Keratinocyte (primary cell): ENCODE results near the gene PLSCR4. TPM values are rescaled to one million over a fixed set of nuclear protein-coding genes. Genes with fewer than 3 reads are reported as not detected.

Experiments
- DNase-seq: peaks from one replicate; pipeline ENCODE4 v3.0.0-alpha.2; 2011; ENCODE audit warnings: low read depth, missing footprints, low spot score
- FAIRE-seq: peaks from 2 replicates; lab custom pipeline; 2011; peaks lifted over from hg19 to GRCh38; lab: Jason Lieb, UNC
- H2AFZ ChIP-seq: 2 replicates; pipeline ENCODE4 v1.6.0; 2012; ENCODE audit warnings: low read length, control low read depth, inconsistent platforms; ENCODE audit not compliant: control insufficient read depth
- H3K27ac ChIP-seq: 2 replicates; pipeline ENCODE4 v1.5.1; 2011; ENCODE audit warnings: low read length; ENCODE audit not compliant: control insufficient read depth, insufficient read depth
- H3K27me3 ChIP-seq: 3 replicates; pipeline ENCODE4 v1.6.0; 2011; ENCODE audit warnings: low read length; ENCODE audit not compliant: control insufficient read depth, insufficient read depth; ENCODE audit errors: extremely low read depth
- H3K36me3 ChIP-seq, 2 experiments: 2 replicates in 1 of 2; 3 replicates in 1 of 2; pipeline ENCODE4 v1.5.1; 2011; ENCODE audit warnings: low read length in 2 of 2, mild to moderate bottlenecking in 1 of 2; ENCODE audit not compliant: control insufficient read depth in 2 of 2, insufficient read depth in 2 of 2; ENCODE audit errors: extremely low read depth in 1 of 2
- H3K4me1 ChIP-seq: 3 replicates; pipeline ENCODE4 v1.5.1; 2011; ENCODE audit warnings: low read length; ENCODE audit not compliant: control insufficient read depth, insufficient read depth; ENCODE audit errors: extremely low read depth
- H3K4me2 ChIP-seq: 3 replicates; pipeline ENCODE4 v1.6.0; 2011; ENCODE audit warnings: low read depth, low read length; ENCODE audit not compliant: control insufficient read depth, insufficient read depth; ENCODE audit errors: extremely low read depth
- H3K4me3 ChIP-seq, 3 experiments: fragments of 200-600 bp in 1 of 3; sonication (generic) in 1 of 3; 2 replicates in 2 of 3; 3 replicates in 1 of 3; pipeline ENCODE4 v1.5.1; 2011 to 2016; ENCODE audit warnings: low read length in 3 of 3, mild to moderate bottlenecking in 3 of 3, control low read depth in 2 of 3, inconsistent platforms in 1 of 3, low read depth in 1 of 3, mixed read lengths in 1 of 3, mixed run types in 1 of 3, moderate library complexity in 1 of 3; ENCODE audit not compliant: control insufficient read depth in 2 of 3, insufficient read depth in 2 of 3; ENCODE audit errors: extremely low read depth in 1 of 3
- H3K79me2 ChIP-seq: 2 replicates; pipeline ENCODE4 v1.6.0; 2012; ENCODE audit warnings: low read length; ENCODE audit not compliant: control insufficient read depth, insufficient read depth
- H3K9ac ChIP-seq: 3 replicates; pipeline ENCODE4 v1.6.0; 2011; ENCODE audit warnings: low read length; ENCODE audit not compliant: control insufficient read depth, insufficient read depth; ENCODE audit errors: extremely low read depth
- H3K9me1 ChIP-seq: 3 replicates; pipeline ENCODE4 v1.6.0; 2011; ENCODE audit warnings: low read length; ENCODE audit not compliant: control insufficient read depth, insufficient read depth; ENCODE audit errors: extremely low read depth
- H3K9me3 ChIP-seq: 2 replicates; pipeline ENCODE4 v1.5.1; 2012; ENCODE audit warnings: low read depth, low read length; ENCODE audit not compliant: control insufficient read depth
- H4K20me1 ChIP-seq: 3 replicates; pipeline ENCODE4 v1.6.0; 2011; ENCODE audit warnings: low read length; ENCODE audit not compliant: control insufficient read depth, insufficient read depth; ENCODE audit errors: extremely low read depth
- EZH2 ChIP-seq: IDR thresholded peaks from one replicate; pipeline ENCODE4 v1.6.1; 2012; ENCODE audit warnings: inconsistent platforms, mild to moderate bottlenecking, low read length, moderate library complexity
- dilution Hi-C: fragments of 300-500 bp; cut with MboI; formaldehyde crosslinking; loops from one replicate; pipeline ENCODE4 v1.7.0; 2020; ENCODE audit warnings: low sequenced_read_pairs; ENCODE audit not compliant: extremely low pct_ligation_motif_present
- polyA plus RNA-seq, 5 experiments: library from polyadenylated mRNA; depleted of rRNA in 3 of 5; stranded (reverse) in 3 of 5; stranded (forward) in 1 of 5; unstranded in 1 of 5; fragments of >200 nt; gene quantifications; 1 replicate in 1 of 5; 2 replicates in 3 of 5; 3 replicates in 1 of 5; pipeline versions ENCODE4 v1.2.1 to v1.2.3, GENCODE V29; 2011 to 2012; ENCODE audit warnings: missing spikeins in 2 of 5, low read depth in 1 of 5, low replicate concordance in 1 of 5
- TF ChIP-seq, protein P1 (sequence below), 3 experiments: IDR thresholded peaks in 1 of 3; conservative IDR thresholded peaks in 1 of 3; optimal IDR thresholded peaks in 1 of 3; 2 replicates in 2 of 3; 3 replicates in 1 of 3; pipeline versions ENCODE3 to v1.5.1; 2011; ENCODE audit warnings: low read length in 3 of 3, mild to moderate bottlenecking in 3 of 3, moderate library complexity in 2 of 3, control low read depth in 1 of 3, inconsistent platforms in 1 of 3; ENCODE audit not compliant: insufficient read depth in 2 of 3; ENCODE audit errors: extremely low read depth in 1 of 3

The PLSCR4 gene
- polyA plus RNA-seq, 1 donor (not counting 4 experiments of a cell fraction or from before 2014, with no cell fraction given) = 1.5 TPM

DNA sequence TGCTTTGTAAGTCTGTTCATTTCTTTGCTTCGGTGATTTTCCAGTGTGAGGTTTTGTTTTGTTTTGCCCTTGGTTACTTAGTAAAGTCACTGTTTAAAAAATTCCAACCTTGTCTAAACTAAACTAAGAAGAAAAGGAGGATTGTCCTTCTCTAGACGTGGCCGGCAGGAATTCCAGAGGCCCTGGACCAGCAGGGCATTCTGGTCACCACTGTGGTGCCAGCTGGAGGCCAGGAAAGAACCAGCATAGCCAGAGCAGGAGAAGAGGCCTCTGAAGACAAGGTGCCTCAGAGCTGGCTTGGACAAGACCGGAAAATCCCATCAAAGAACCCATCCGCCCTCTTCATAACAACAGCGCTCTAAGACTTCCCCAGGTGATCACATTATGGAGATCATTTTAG lies 98.1 kb downstream of the PLSCR4 start:
- DNase-seq = no peak
- no peak overlapping the region for H3K27ac ChIP-seq

GRCh38 chr3:146148468-146148931 lies 102.4 kb downstream of the PLSCR4 start:
- H2AFZ ChIP-seq = no peak overlapping the region
- TF ChIP-seq, protein P1, sequence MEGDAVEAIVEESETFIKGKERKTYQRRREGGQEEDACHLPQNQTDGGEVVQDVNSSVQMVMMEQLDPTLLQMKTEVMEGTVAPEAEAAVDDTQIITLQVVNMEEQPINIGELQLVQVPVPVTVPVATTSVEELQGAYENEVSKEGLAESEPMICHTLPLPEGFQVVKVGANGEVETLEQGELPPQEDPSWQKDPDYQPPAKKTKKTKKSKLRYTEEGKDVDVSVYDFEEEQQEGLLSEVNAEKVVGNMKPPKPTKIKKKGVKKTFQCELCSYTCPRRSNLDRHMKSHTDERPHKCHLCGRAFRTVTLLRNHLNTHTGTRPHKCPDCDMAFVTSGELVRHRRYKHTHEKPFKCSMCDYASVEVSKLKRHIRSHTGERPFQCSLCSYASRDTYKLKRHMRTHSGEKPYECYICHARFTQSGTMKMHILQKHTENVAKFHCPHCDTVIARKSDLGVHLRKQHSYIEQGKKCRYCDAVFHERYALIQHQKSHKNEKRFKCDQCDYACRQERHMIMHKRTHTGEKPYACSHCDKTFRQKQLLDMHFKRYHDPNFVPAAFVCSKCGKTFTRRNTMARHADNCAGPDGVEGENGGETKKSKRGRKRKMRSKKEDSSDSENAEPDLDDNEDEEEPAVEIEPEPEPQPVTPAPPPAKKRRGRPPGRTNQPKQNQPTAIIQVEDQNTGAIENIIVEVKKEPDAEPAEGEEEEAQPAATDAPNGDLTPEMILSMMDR (optimal IDR thresholded peaks at IDR 0.05 in 1 of 3, IDR thresholded peaks at IDR 0.05 in 1 of 3, conservative IDR thresholded peaks at IDR 0.05 in 1 of 3; ENCODE audit: extremely low read depth in 1 of 3, insufficient read depth in 2 of 3, low read length in 3 of 3) = no peak
- TF ChIP-seq EZH2 = no peak
- no peaks in the 10 kb centered on the region for H3K36me3 ChIP-seq
- no peaks in the 10 kb centered on the region for H4K20me1 ChIP-seq
- H3K4me3 ChIP-seq = no peak overlapping the region
- no peak overlapping the region for H3K9ac ChIP-seq
- H3K4me1 ChIP-seq = no peaks in the 10 kb centered on the region
- no peak overlapping the region for H3K27ac ChIP-seq
- no peaks in the 10 kb centered on the region for H3K9me3 ChIP-seq
- dilution Hi-C loops = no loop called here
- H3K27me3 ChIP-seq = no peaks in the 10 kb centered on the region
- peaks cover 5% of the 10 kb centered on the region for H3K79me2 ChIP-seq
- FAIRE-seq (no peak), DNase-seq (no peak)
- no peaks in the 10 kb centered on the region for H3K9me1 ChIP-seq
- no peak overlapping the region for H3K4me2 ChIP-seq

More for the DNA sequence above, 98.1 kb downstream of the PLSCR4 start:
- TF ChIP-seq EZH2 = no peak
- TF ChIP-seq, protein P1 (optimal IDR thresholded peaks at IDR 0.05 in 1 of 3, IDR thresholded peaks at IDR 0.05 in 1 of 3, conservative IDR thresholded peaks at IDR 0.05 in 1 of 3; ENCODE audit: extremely low read depth in 1 of 3, insufficient read depth in 2 of 3, low read length in 3 of 3) = no peak
- no peaks in the 10 kb centered on the region for H3K27me3 ChIP-seq
- H3K4me3 ChIP-seq = no peak overlapping the region
- peaks cover 11% of the 10 kb centered on the region for H3K79me2 ChIP-seq
- H3K36me3 ChIP-seq = no peaks in the 10 kb centered on the region
- no peaks in the 10 kb centered on the region for H4K20me1 ChIP-seq
- H3K9me3 ChIP-seq = no peaks in the 10 kb centered on the region
- no peak overlapping the region for H3K4me2 ChIP-seq
- H3K9me1 ChIP-seq = no peaks in the 10 kb centered on the region
- H3K9ac ChIP-seq = no peak overlapping the region
- H3K4me1 ChIP-seq = no peaks in the 10 kb centered on the region
- no peak overlapping the region for H2AFZ ChIP-seq
- dilution Hi-C loops = no loop called here
- FAIRE-seq = no peak
